Lower leg skin (tissue), 3 donors: Measurements from ENCODE around the gene SKA1.

ENCODE experiments used
- POLR2A ChIP-seq, 2 donors: fragments of 450-650 bp; IDR thresholded peaks; one replicate each; pipeline ENCODE4 v1.6.1; 2016 to 2017; ENCODE audit warnings: antibody characterized with exemption in 2 of 2, mild to moderate bottlenecking in 1 of 2, moderate library complexity in 1 of 2
- TF ChIP-seq, protein P1 (sequence below), 3 donors: fragments of 450-650 bp; IDR thresholded peaks; one replicate each; pipeline ENCODE4 v1.5.1; 2016; ENCODE audit warnings: antibody characterized with exemption in 3 of 3, mild to moderate bottlenecking in 3 of 3, moderate library complexity in 2 of 3

GRCh38 chr18:50395093-50395492 lies 20.2 kb downstream of the SKA1 start:
- no peak for TF ChIP-seq POLR2A (IDR thresholded peaks at IDR 0.05)
- TF ChIP-seq, protein P1, sequence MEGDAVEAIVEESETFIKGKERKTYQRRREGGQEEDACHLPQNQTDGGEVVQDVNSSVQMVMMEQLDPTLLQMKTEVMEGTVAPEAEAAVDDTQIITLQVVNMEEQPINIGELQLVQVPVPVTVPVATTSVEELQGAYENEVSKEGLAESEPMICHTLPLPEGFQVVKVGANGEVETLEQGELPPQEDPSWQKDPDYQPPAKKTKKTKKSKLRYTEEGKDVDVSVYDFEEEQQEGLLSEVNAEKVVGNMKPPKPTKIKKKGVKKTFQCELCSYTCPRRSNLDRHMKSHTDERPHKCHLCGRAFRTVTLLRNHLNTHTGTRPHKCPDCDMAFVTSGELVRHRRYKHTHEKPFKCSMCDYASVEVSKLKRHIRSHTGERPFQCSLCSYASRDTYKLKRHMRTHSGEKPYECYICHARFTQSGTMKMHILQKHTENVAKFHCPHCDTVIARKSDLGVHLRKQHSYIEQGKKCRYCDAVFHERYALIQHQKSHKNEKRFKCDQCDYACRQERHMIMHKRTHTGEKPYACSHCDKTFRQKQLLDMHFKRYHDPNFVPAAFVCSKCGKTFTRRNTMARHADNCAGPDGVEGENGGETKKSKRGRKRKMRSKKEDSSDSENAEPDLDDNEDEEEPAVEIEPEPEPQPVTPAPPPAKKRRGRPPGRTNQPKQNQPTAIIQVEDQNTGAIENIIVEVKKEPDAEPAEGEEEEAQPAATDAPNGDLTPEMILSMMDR (IDR thresholded peaks at IDR 0.05), result no peak
